ENCODE measurements around the gene FAM174B.

DNA sequence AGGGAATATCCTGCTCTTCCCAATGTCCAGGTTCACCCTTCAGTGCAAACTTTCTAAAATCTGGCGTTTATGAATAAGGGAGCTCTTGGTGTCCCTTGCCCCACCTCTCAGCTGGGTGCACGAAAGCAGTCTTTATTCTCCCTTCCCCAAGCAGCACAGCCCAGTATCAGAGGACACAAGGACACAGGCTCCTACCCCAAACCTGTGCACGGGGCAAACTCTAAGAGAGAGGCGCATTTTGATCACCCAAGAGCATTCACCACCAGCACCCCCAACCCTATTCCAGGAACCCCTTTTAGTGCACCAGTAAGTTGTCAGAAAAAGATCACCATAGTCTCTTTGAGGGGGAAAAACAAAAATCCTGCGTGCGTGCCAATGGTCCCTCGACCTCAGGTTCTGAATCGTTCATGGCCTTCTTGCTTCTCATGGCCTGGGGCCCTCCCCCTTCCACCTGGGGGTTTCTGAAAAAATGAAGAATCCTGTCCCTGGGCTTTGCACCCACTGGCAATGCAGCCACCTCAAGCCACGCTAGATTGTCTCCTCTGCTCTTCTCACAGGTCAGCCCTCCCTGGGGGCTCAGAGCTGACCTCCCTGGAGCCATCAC is 78.9 kb downstream of the FAM174B start:
- no peak for TF ChIP-seq EP300 (IDR thresholded peaks at IDR 0.05)
- TF ChIP-seq, protein P1, sequence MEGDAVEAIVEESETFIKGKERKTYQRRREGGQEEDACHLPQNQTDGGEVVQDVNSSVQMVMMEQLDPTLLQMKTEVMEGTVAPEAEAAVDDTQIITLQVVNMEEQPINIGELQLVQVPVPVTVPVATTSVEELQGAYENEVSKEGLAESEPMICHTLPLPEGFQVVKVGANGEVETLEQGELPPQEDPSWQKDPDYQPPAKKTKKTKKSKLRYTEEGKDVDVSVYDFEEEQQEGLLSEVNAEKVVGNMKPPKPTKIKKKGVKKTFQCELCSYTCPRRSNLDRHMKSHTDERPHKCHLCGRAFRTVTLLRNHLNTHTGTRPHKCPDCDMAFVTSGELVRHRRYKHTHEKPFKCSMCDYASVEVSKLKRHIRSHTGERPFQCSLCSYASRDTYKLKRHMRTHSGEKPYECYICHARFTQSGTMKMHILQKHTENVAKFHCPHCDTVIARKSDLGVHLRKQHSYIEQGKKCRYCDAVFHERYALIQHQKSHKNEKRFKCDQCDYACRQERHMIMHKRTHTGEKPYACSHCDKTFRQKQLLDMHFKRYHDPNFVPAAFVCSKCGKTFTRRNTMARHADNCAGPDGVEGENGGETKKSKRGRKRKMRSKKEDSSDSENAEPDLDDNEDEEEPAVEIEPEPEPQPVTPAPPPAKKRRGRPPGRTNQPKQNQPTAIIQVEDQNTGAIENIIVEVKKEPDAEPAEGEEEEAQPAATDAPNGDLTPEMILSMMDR (IDR thresholded peaks at IDR 0.05): no peak

Measured in tibial nerve (tissue), 4 donors.